H1 (cell line): ENCODE data around the gene SMIM29. TPM values are rescaled to one million over a fixed set of nuclear protein-coding genes. Genes with fewer than 3 reads are reported as not detected.

Source experiments
- CTCF ChIA-PET: fragments of 300-600 bp; sonication (Branson Sonifier 250); formaldehyde crosslinking; loops from one replicate; lab custom pipeline; 2021; ENCODE audit not compliant: partially characterized antibody; lab: Charles Lee
- POLR2A ChIA-PET: fragments of 300-600 bp; sonication (Branson Sonifier 250); formaldehyde crosslinking; loops from one replicate; lab custom pipeline; 2021; ENCODE audit warnings: inconsistent platforms; ENCODE audit not compliant: partially characterized antibody; lab: Charles Lee
- DNase-seq, 2 experiments: peaks; one replicate each; pipeline versions ENCODE4 v3.0.0 to v3.0.0-alpha.2; 2010 to 2022; ENCODE audit warnings: low spot score in 2 of 2, low read depth in 1 of 2, mixed read lengths in 1 of 2
- FAIRE-seq: peaks from 2 replicates; lab custom pipeline; 2011; peaks lifted over from hg19 to GRCh38; lab: Jason Lieb, UNC
- H2AFZ ChIP-seq: 2 replicates; pipeline ENCODE4 v1.8.1; 2012; ENCODE audit warnings: low read length, inconsistent platforms
- H2AK5ac ChIP-seq: 2 replicates; pipeline ENCODE4 v1.6.1; 2013; ENCODE audit warnings: low read depth, low read length
- H2BK120ac ChIP-seq: replicated peaks from 2 replicates; pipeline ENCODE3; 2013; ENCODE audit warnings: low read depth, low read length, inconsistent platforms
- H2BK12ac ChIP-seq: 2 replicates; pipeline ENCODE4 v1.6.1; 2013; ENCODE audit warnings: low read depth, low read length
- H2BK15ac ChIP-seq: 2 replicates; pipeline ENCODE4 v1.6.1; 2013; ENCODE audit warnings: low read length
- H2BK20ac ChIP-seq: 2 replicates; pipeline ENCODE4 v1.6.1; 2013; ENCODE audit warnings: low read length
- H2BK5ac ChIP-seq: 2 replicates; pipeline ENCODE4 v1.6.1; 2013; ENCODE audit warnings: low read depth, low read length
- H3K14ac ChIP-seq: 2 replicates; pipeline ENCODE4 v1.6.1; 2013; ENCODE audit warnings: inconsistent platforms; ENCODE audit not compliant: insufficient read length
- H3K18ac ChIP-seq: 2 replicates; pipeline ENCODE4 v1.6.1; 2013; ENCODE audit warnings: low read length; ENCODE audit errors: extremely low read depth
- H3K23ac ChIP-seq: 2 replicates; pipeline ENCODE4 v1.6.1; 2013; ENCODE audit warnings: inconsistent platforms; ENCODE audit not compliant: insufficient read length
- H3K23me2 ChIP-seq: 2 replicates; pipeline ENCODE4 v1.6.1; 2013; ENCODE audit warnings: low read depth, low read length
- H3K27ac ChIP-seq: 2 replicates; pipeline ENCODE4 v1.6.1; 2011; ENCODE audit warnings: low read depth, low read length, inconsistent platforms
- H3K27me3 ChIP-seq, 4 experiments: replicated peaks in 1 of 4; 1 replicate in 1 of 4; 2 replicates in 3 of 4; pipeline versions ENCODE4 v1.6.1 to v1.8.1; 2011 to 2013; ENCODE audit warnings: low read length in 3 of 4, mild to moderate bottlenecking in 3 of 4, inconsistent platforms in 2 of 4, mixed read lengths in 2 of 4, moderate library complexity in 1 of 4; ENCODE audit not compliant: control insufficient read depth in 3 of 4, insufficient read depth in 3 of 4; ENCODE audit errors: extremely low read depth in 1 of 4
- H3K36me3 ChIP-seq, 4 experiments: 2 replicates each; pipeline versions ENCODE4 v1.6.1 to v1.8.1; 2011 to 2013; ENCODE audit warnings: mild to moderate bottlenecking in 4 of 4, low read length in 3 of 4, moderate library complexity in 2 of 4, control low read depth in 1 of 4, inconsistent platforms in 1 of 4; ENCODE audit not compliant: insufficient read depth in 4 of 4, control insufficient read depth in 2 of 4
- H3K4ac ChIP-seq: replicated peaks from 2 replicates; pipeline ENCODE3; 2013; ENCODE audit warnings: low read length, low read depth, mixed read lengths, inconsistent platforms; ENCODE audit not compliant: insufficient read length
- H3K4me1 ChIP-seq, 4 experiments: replicated peaks in 1 of 4; 1 replicate in 1 of 4; 2 replicates in 3 of 4; pipeline versions ENCODE4 v1.6.1 to v1.8.1; 2011 to 2013; ENCODE audit warnings: low read length in 3 of 4, inconsistent platforms in 2 of 4, mixed read lengths in 1 of 4; ENCODE audit not compliant: insufficient read depth in 4 of 4, control insufficient read depth in 3 of 4
- H3K4me2 ChIP-seq, 2 experiments: 2 replicates each; pipeline versions ENCODE4 v1.6.1 to v1.8.1; 2011 to 2013; ENCODE audit warnings: low read depth in 2 of 2, low read length in 2 of 2, control low read depth in 1 of 2, inconsistent platforms in 1 of 2, mild to moderate bottlenecking in 1 of 2; ENCODE audit not compliant: insufficient read depth in 1 of 2
- H3K4me3 ChIP-seq, 4 experiments: fragments of 200-600, 300-600 bp in 1 of 4; sonication (generic), shearing (Covaris generic), sonication (Bioruptor Twin) in 1 of 4; 2 replicates each; pipeline versions ENCODE4 v1.5.1 to v1.8.1; 2011 to 2016; ENCODE audit warnings: low read length in 4 of 4, low read depth in 3 of 4, control low read depth in 2 of 4, inconsistent platforms in 2 of 4, mild to moderate bottlenecking in 2 of 4, mixed read lengths in 1 of 4, moderate library complexity in 1 of 4; ENCODE audit not compliant: insufficient read depth in 2 of 4; ENCODE audit errors: extremely low read depth in 1 of 4
- H3K56ac ChIP-seq: replicated peaks from 2 replicates; pipeline ENCODE3; 2013; ENCODE audit warnings: low read depth, mild to moderate bottlenecking, mixed read lengths, low read length, inconsistent platforms; ENCODE audit not compliant: insufficient read length
- H3K79me1 ChIP-seq: 2 replicates; pipeline ENCODE4 v1.6.1; 2013; ENCODE audit warnings: low read depth, low read length, control low read depth
- H3K79me2 ChIP-seq, 2 experiments: 2 replicates each; pipeline versions ENCODE4 v1.6.1 to v1.8.1; 2012 to 2013; ENCODE audit warnings: low read length in 2 of 2, mild to moderate bottlenecking in 2 of 2, inconsistent platforms in 1 of 2; ENCODE audit not compliant: insufficient read depth in 2 of 2, control insufficient read depth in 1 of 2
- H3K9ac ChIP-seq, 4 experiments: replicated peaks in 1 of 4; 1 replicate in 1 of 4; 2 replicates in 3 of 4; pipeline versions ENCODE4 v1.6.1 to v1.8.1; 2011 to 2013; ENCODE audit warnings: low read depth in 3 of 4, low read length in 3 of 4, control low read depth in 2 of 4, mild to moderate bottlenecking in 2 of 4, moderate library complexity in 2 of 4, inconsistent platforms in 1 of 4; ENCODE audit errors: extremely low read depth in 1 of 4
- H3K9me3 ChIP-seq, 2 experiments: 2 replicates each; pipeline versions ENCODE4 v1.6.1 to v1.8.1; 2012 to 2013; ENCODE audit warnings: mild to moderate bottlenecking in 2 of 2, moderate library complexity in 2 of 2, control low read depth in 1 of 2, inconsistent platforms in 1 of 2, low read depth in 1 of 2, low read length in 1 of 2, mixed read lengths in 1 of 2; ENCODE audit not compliant: insufficient read depth in 2 of 2
- H4K20me1 ChIP-seq, 2 experiments: replicated peaks in 1 of 2; 2 replicates each; pipeline versions ENCODE3 to v1.8.1; 2011 to 2013; ENCODE audit warnings: inconsistent platforms in 2 of 2, low read length in 2 of 2, mild to moderate bottlenecking in 1 of 2; ENCODE audit not compliant: insufficient read depth in 2 of 2, control insufficient read depth in 1 of 2
- H4K5ac ChIP-seq: 2 replicates; pipeline ENCODE4 v1.6.1; 2013; ENCODE audit warnings: low read length, low read depth, mixed read lengths, inconsistent platforms; ENCODE audit not compliant: insufficient read length
- H4K8ac ChIP-seq: 2 replicates; pipeline ENCODE4 v1.8.0; 2013; ENCODE audit warnings: mild to moderate bottlenecking, moderate library complexity, low read length, inconsistent platforms; ENCODE audit not compliant: insufficient read depth; ENCODE audit errors: extremely low read depth
- H4K91ac ChIP-seq: replicated peaks from 2 replicates; pipeline ENCODE3; 2013; ENCODE audit warnings: low read length, mixed read lengths, inconsistent platforms; ENCODE audit not compliant: insufficient read length
- BACH1 ChIP-seq: IDR thresholded peaks from 2 replicates; pipeline ENCODE4 v1.6.1; 2012; ENCODE audit warnings: low read length, improper control_type of control experiment
- BCL11A ChIP-seq, 2 experiments: IDR thresholded peaks; one replicate each; pipeline ENCODE4 v1.6.1; 2011; ENCODE audit warnings: low read depth in 2 of 2, low read length in 2 of 2, mild to moderate bottlenecking in 2 of 2
- BRCA1 ChIP-seq: IDR thresholded peaks from 2 replicates; pipeline ENCODE4 v1.6.1; 2012; ENCODE audit warnings: low read depth, low read length, improper control_type of control experiment
- EGR1 ChIP-seq: IDR thresholded peaks from 2 replicates; pipeline ENCODE4 v1.6.1; 2011; ENCODE audit warnings: low read depth, low read length, borderline replicate concordance
- GABPA ChIP-seq: IDR thresholded peaks from 2 replicates; pipeline ENCODE4 v1.6.1; 2011; ENCODE audit warnings: mild to moderate bottlenecking, low read length, moderate library complexity, borderline replicate concordance; ENCODE audit not compliant: insufficient read depth
- KDM1A ChIP-seq: fragments of 200-600, 300-600 bp; sonication (generic); IDR thresholded peaks from 2 replicates; pipeline ENCODE4 v1.7.1; 2016; ENCODE audit warnings: mild to moderate bottlenecking, low read length, borderline replicate concordance
- KDM5A ChIP-seq: fragments of 200-600 bp; IDR thresholded peaks from 2 replicates; pipeline ENCODE4 v1.7.1; 2012; ENCODE audit warnings: mild to moderate bottlenecking, low read length, inconsistent platforms, mixed read lengths
- RBBP5 ChIP-seq: IDR thresholded peaks from 2 replicates; pipeline ENCODE4 v1.7.1; 2012; ENCODE audit warnings: low read depth, mild to moderate bottlenecking, inconsistent platforms, low read length, moderate library complexity, borderline replicate concordance
- SP1 ChIP-seq: IDR thresholded peaks from 2 replicates; pipeline ENCODE4 v1.6.1; 2011; ENCODE audit warnings: low read depth, low read length
- SUZ12 ChIP-seq: fragments of 200-600 bp; sonication (generic); IDR thresholded peaks from 2 replicates; pipeline ENCODE4 v1.6.1; 2012; ENCODE audit warnings: mild to moderate bottlenecking, inconsistent platforms, low read length, moderate library complexity, mixed read lengths
- TAF7 ChIP-seq: optimal IDR thresholded peaks from 2 replicates; pipeline ENCODE3; 2011; ENCODE audit warnings: low read depth, mild to moderate bottlenecking, inconsistent platforms, low read length, moderate library complexity, borderline replicate concordance
- WGBS, 2 experiments: shearing (Covaris generic) in 1 of 2; methylation state at CpG; one replicate each; pipeline versions ENCODE4 v1.1.6 to v1.1.7; 2013 to 2015; ENCODE audit warnings: low lambda C conversion rate in 2 of 2, mixed read lengths in 2 of 2, inconsistent platforms in 1 of 2, low coverage in 1 of 2, missing lambda C conversion rate in 1 of 2; ENCODE audit not compliant: insufficient replicate concordance in 2 of 2, insufficient coverage in 1 of 2, insufficient read length in 1 of 2; ENCODE audit errors: extremely low coverage in 1 of 2, missing lambda C conversion rate in 1 of 2; 5-methylcytosine and 5-hydroxymethylcytosine counted together
- polyA plus RNA-seq, 7 experiments: library from polyadenylated mRNA; depleted of rRNA in 3 of 7; stranded (reverse) in 5 of 7; unstranded in 2 of 7; fragments of >200 nt in 5 of 7; fragments of 200-250 nt in 2 of 7; gene quantifications; 1 replicate in 5 of 7; 2 replicates in 1 of 7; 4 replicates in 1 of 7; pipeline versions ENCODE4 v1.2.1 to v1.2.3, GENCODE V29; 2011 to 2013; ENCODE audit warnings: missing spikeins in 2 of 7, mixed read lengths in 2 of 7
- total RNA-seq: library from RNA; stranded (reverse); fragmentation: NEBNext Ultra II Directional; extraction: Animal tissue kit (Norgen Biotek cat#: 25700); gene quantifications from 2 replicates; pipeline ENCODE4 v1.2.1, GENCODE V29; 2021
- TF ChIP-seq, protein P1 (sequence below): IDR thresholded peaks from 2 replicates; pipeline ENCODE4 v1.6.1; 2012; ENCODE audit warnings: low read length, inconsistent platforms

The SMIM29 gene
- total and polyA plus RNA-seq, 2 of the 8 experiments (the other 6 are each of a cell fraction or from before 2014, with no cell fraction given) = 7.0 to 22.4 TPM

DNA sequence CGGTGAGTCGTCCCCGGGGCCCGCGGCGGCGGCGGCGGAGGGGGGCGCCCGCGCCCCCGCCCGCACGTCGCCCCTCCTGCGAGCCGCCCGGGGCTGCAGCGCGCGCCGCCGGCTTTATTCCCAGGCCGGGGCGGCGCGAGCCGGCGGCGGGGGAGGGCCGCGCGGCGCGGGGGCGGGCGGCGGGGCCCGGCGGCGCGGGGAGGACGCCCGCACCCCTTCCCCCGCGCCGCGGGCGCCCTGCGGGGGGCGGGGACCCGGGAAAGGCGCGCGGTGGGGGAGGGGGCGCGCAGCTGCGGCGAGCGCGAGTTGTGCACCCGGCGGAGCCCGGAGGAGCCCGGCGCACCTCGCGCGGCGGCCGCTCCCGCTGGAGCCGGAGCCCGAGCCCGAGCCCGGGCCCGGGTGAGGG, 11.5 kb downstream of the SMIM29 start:
- H3K4ac ChIP-seq = no peak overlapping the region
- H3K4me1 ChIP-seq = peaks cover 9 to 41% (median 28%) of the 10 kb centered on the region in 4 experiments
- peak overlapping the region; percentile 91 for H4K8ac ChIP-seq
- H2AK5ac ChIP-seq = no peak overlapping the region
- no peak overlapping the region for H2BK12ac ChIP-seq
- peak overlapping the region; percentile 85 to 98 (median 88) for H3K9ac ChIP-seq
- peak overlapping the region; percentile 85 for H3K56ac ChIP-seq
- peak overlapping the region; percentile 92 for H3K27ac ChIP-seq
- H3K36me3 ChIP-seq = peaks cover 21 to 39% (median 30%) of the 10 kb centered on the region in 4 experiments
- no CpG with 5 or more reads among the region's 78 CpGs for whole genome bisulfite sequencing, 2 experiments
- H3K79me1 ChIP-seq = peaks cover 9% of the 10 kb centered on the region
- FAIRE-seq (no peak), DNase-seq (no peak)
- ChIA-PET POLR2A (interaction anchor here (0.6 to 3.2 kb wide), 46 partner anchors 11 to 554 kb away, joined by 3 to 144 read pairs (median 4); partner anchors contain the start of genes BLTP3A, GRM4, RPS10 and SMIM29), CTCF (interaction anchor here (0.9 to 1.9 kb wide), 6 partner anchors 10 to 74 kb away, joined by 3 to 17 read pairs (median 5); no protein-coding TSS in a partner anchor)
- peak overlapping the region; percentile 81 to 89 for H3K4me2 ChIP-seq
- H4K5ac ChIP-seq = no peak overlapping the region
- no peaks in the 10 kb centered on the region for H3K9me3 ChIP-seq
- H2AFZ ChIP-seq = no peak overlapping the region
- no peak overlapping the region for H3K23ac ChIP-seq
- H3K23me2 ChIP-seq = peaks cover 12% of the 10 kb centered on the region
- H4K91ac ChIP-seq = no peak overlapping the region
- H3K14ac ChIP-seq = no peak overlapping the region
- 0 out of 2 replicates have a peak overlapping the region, but pooled peaks have one; percentile 3 for H2BK5ac ChIP-seq
- no peak overlapping the region for H2BK120ac ChIP-seq
- H3K18ac ChIP-seq = 0 out of 2 replicates have a peak overlapping the region, but pooled peaks have one; percentile 71
- H3K27me3 ChIP-seq = no peaks in the 10 kb centered on the region
- H2BK20ac ChIP-seq = no peak overlapping the region
- peaks cover 37 to 40% of the 10 kb centered on the region in 2 experiments for H4K20me1 ChIP-seq
- H3K79me2 ChIP-seq = peaks cover 38 to 55% of the 10 kb centered on the region in 2 experiments
- H2BK15ac ChIP-seq = no peak overlapping the region
- H3K4me3 ChIP-seq = peak overlapping the region; percentile 86 to 100 (median 98)
- TF ChIP-seq BACH1 (no peak), EGR1 (no peak), BRCA1 (no peak), GABPA (no peak), KDM1A (no peak), RBBP5 (no peak), TAF7 (no peak), BCL11A (IDR thresholded peaks at IDR 0.05; ENCODE audit: low read depth in 2 of 2, low read length in 2 of 2) (no peak), SP1 (no peak), KDM5A (no peak), SUZ12 (no peak)
- TF ChIP-seq, protein P1, sequence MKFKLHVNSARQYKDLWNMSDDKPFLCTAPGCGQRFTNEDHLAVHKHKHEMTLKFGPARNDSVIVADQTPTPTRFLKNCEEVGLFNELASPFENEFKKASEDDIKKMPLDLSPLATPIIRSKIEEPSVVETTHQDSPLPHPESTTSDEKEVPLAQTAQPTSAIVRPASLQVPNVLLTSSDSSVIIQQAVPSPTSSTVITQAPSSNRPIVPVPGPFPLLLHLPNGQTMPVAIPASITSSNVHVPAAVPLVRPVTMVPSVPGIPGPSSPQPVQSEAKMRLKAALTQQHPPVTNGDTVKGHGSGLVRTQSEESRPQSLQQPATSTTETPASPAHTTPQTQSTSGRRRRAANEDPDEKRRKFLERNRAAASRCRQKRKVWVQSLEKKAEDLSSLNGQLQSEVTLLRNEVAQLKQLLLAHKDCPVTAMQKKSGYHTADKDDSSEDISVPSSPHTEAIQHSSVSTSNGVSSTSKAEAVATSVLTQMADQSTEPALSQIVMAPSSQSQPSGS = no peak
